ENCODE data around the gene TMEM150B. TPM values are rescaled to one million over a fixed set of nuclear protein-coding genes. Genes with fewer than 3 reads are reported as not detected.

TMEM150B gene
- total RNA-seq, 1 experiment from 2014 or later = not detected

DNA sequence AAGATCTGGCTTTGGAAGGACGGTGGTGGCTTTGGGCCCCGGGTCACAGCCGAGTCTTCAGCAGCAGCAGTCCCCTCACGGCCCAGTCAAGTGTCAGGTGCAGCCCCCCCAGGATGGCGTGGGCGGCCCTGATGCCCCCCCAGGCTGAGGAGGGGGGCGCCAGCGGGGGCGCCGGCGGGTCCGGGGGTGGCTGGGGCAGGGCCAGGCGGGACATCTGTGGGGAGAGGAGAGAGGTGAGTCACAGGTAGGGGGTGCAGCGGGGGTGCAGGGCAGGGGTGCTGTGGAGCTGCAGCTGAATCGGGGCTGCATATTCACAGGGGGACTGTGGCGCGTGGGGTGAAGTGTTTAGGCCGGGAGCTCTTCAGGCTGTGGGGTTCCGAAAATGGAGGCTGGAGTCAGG lies 40.8 kb upstream of the TMEM150B start:
- Histone ChIP-seq H2AFZ (ENCODE audit: low read depth, low read length, poor library complexity, severe bottlenecking) (no peak overlapping the region), H3K27ac (ENCODE audit: low read depth, low read length) (no peak overlapping the region), H4K20me1 (ENCODE audit: insufficient read depth) (no peaks in the 10 kb centered on the region), H3K79me2 (ENCODE audit: insufficient read depth, low read length) (no peaks in the 10 kb centered on the region), H3K4me1 (ENCODE audit: control insufficient read depth in 1 of 2, insufficient read depth in 2 of 2, low read length in 2 of 2) (peaks cover 3 to 17% of the 10 kb centered on the region in 2 experiments; a peak in 3 of 4 replicates), H3K4me2 (ENCODE audit: low read length) (no peak overlapping the region), H3K9me3 (ENCODE audit: control insufficient read depth in 1 of 2, insufficient read depth in 1 of 2, low read depth in 1 of 2, low read length in 2 of 2) (no peaks in the 10 kb centered on the region), H3K9me2 (ENCODE audit: insufficient read depth) (no peaks in the 10 kb centered on the region), H3K27me3 (ENCODE audit: insufficient read depth, low read length) (no peaks in the 10 kb centered on the region), H3K4me3 (replicated peaks in 1 of 2; ENCODE audit: low read depth in 1 of 2, low read length in 2 of 2) (no peak overlapping the region), H3K36me3 (ENCODE audit: control insufficient read depth in 1 of 2, insufficient read depth in 2 of 2, low read length in 2 of 2) (no peaks in the 10 kb centered on the region), H3K9ac (ENCODE audit: low read length) (no peak overlapping the region)
- POLR2A ChIA-PET = no interaction called here
- intact Hi-C loops (cut with micrococcal nuclease) = no loop called here
- RAD21 ChIA-PET (ENCODE audit: low non-redundant PET in 1 of 2, low total read pairs in 2 of 2, uncharacterized antibody in 2 of 2, unreplicated experiment in 2 of 2) = no interaction called here
- TF ChIP-seq TCF7L2 (IDR thresholded peaks at IDR 0.05; ENCODE audit: borderline replicate concordance, extremely low read depth, insufficient read depth, insufficient read length) (no peak), FOSL1 (IDR thresholded peaks at IDR 0.05; ENCODE audit: low read depth) (no peak), YY1 (IDR thresholded peaks at IDR 0.05; ENCODE audit: extremely low read depth, insufficient replicate concordance, low read depth, low read length) (no peak), ZNF274 (IDR thresholded peaks at IDR 0.05; ENCODE audit: low read depth, low read length) (no peak), REST (IDR thresholded peaks at IDR 0.05; ENCODE audit: low read depth) (no peak), EZH2 (IDR thresholded peaks at IDR 0.05) (no peak), POLR2A (IDR thresholded peaks at IDR 0.05; ENCODE audit: borderline replicate concordance, extremely low read depth, insufficient read depth, insufficient read length) (no peak), CTCF (IDR thresholded peaks at IDR 0.05 in 2 of 3, conservative IDR thresholded peaks at IDR 0.05 in 1 of 3; ENCODE audit: borderline replicate concordance in 1 of 3, insufficient read depth in 1 of 3, low read depth in 2 of 3, low read length in 2 of 3) (no peak), CEBPB (IDR thresholded peaks at IDR 0.05; ENCODE audit: low read depth) (no peak)
- BruUV-seq (replicated peaks) = no TSS peak
- ATAC-seq = no peak
- CTCF ChIA-PET = no interaction called here
- DNase-seq (ENCODE audit: low read depth, low spot score) = no peak

All from HCT116 (cell line).